ENCODE measurements around the gene RNF145. TPM values are rescaled to one million over a fixed set of nuclear protein-coding genes. Genes with fewer than 3 reads are reported as not detected.

RNF145 gene
- total and polyA plus RNA-seq, 4 donors = 70.0 to 240 (median 177) TPM

DNA sequence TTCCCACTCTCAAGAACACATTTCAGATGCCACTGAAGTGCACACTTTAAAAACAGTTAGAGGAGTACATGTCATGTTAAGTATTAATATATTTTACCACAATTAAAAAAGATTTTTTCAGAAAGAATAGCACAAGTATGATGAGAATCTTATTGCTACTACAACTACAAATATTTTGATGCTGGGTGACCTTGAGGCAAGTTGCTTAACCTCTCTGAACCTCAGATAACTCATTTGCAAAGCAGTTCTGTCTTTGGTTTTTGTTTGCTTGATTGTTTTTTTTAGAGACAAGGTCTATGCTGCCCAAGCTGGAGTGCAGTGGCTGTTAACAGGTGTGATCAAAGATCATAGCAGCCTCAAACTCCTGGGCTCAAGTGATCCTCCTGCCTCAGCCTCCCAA, 95.9 kb downstream of the RNF145 start:
- DNase-seq = no peak
- H3K4me3 ChIP-seq = no peak overlapping the region
- no peak overlapping the region for H3K9ac ChIP-seq (ENCODE audit: insufficient read depth in 1 of 2, low read length in 2 of 2)
- TF ChIP-seq, protein P1, sequence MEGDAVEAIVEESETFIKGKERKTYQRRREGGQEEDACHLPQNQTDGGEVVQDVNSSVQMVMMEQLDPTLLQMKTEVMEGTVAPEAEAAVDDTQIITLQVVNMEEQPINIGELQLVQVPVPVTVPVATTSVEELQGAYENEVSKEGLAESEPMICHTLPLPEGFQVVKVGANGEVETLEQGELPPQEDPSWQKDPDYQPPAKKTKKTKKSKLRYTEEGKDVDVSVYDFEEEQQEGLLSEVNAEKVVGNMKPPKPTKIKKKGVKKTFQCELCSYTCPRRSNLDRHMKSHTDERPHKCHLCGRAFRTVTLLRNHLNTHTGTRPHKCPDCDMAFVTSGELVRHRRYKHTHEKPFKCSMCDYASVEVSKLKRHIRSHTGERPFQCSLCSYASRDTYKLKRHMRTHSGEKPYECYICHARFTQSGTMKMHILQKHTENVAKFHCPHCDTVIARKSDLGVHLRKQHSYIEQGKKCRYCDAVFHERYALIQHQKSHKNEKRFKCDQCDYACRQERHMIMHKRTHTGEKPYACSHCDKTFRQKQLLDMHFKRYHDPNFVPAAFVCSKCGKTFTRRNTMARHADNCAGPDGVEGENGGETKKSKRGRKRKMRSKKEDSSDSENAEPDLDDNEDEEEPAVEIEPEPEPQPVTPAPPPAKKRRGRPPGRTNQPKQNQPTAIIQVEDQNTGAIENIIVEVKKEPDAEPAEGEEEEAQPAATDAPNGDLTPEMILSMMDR (IDR thresholded peaks at IDR 0.05; ENCODE audit: control extremely low read depth, extremely low read depth) = no peak
- no peak overlapping the region for H3K27ac ChIP-seq (ENCODE audit: low read depth in 1 of 2, low read length in 1 of 2)
- H3K4me1 ChIP-seq (ENCODE audit: control insufficient read depth in 5 of 5, insufficient read depth in 5 of 5, low read length in 5 of 5) = peaks cover 0 to 5% (median 0%) of the 10 kb centered on the region in 5 donors
- ATAC-seq (ENCODE audit: insufficient read depth, low FRiP score) = no peak
- H3K27me3 ChIP-seq (ENCODE audit: control insufficient read depth in 3 of 3, insufficient read depth in 3 of 3, low read length in 2 of 3) = peaks cover 4 to 13% (median 9%) of the 10 kb centered on the region in 3 donors
- H3K36me3 ChIP-seq (ENCODE audit: control insufficient read depth in 4 of 4, insufficient read depth in 4 of 4, low read length in 4 of 4) = no peaks in the 10 kb centered on the region
- no peaks in the 10 kb centered on the region for H3K9me3 ChIP-seq (ENCODE audit: control insufficient read depth in 4 of 4, insufficient read depth in 3 of 4, low read length in 3 of 4)

DNA sequence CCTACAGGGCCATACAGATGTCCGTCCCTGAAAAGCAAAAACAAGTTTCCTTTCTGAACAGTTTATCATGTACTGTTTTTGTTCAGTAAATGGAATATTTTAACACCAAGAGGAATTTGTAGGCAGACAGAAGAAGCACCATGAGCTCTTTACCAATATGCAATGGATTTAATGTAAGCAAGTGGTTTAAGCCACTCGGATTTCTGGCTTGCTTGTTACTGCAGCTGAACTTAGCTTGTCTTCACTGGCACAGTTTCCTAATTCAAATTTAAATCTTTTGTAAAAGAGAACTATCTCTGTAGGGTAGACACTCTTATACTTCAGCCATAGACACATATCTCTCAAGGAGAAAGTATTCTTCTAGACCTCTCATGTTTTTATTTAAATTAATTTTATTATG, 96.9 kb downstream of the RNF145 start:
- Histone ChIP-seq H3K9ac (ENCODE audit: insufficient read depth in 1 of 2, low read length in 2 of 2) (no peak overlapping the region), H3K4me3 (no peak overlapping the region), H3K27ac (ENCODE audit: low read depth in 1 of 2, low read length in 1 of 2) (no peak overlapping the region), H3K4me1 (ENCODE audit: control insufficient read depth in 5 of 5, insufficient read depth in 5 of 5, low read length in 5 of 5) (no peaks in the 10 kb centered on the region), H3K9me3 (ENCODE audit: control insufficient read depth in 4 of 4, insufficient read depth in 3 of 4, low read length in 3 of 4) (no peaks in the 10 kb centered on the region), H3K36me3 (ENCODE audit: control insufficient read depth in 4 of 4, insufficient read depth in 4 of 4, low read length in 4 of 4) (no peaks in the 10 kb centered on the region), H3K27me3 (ENCODE audit: control insufficient read depth in 3 of 3, insufficient read depth in 3 of 3, low read length in 2 of 3) (peaks cover 4 to 15% (median 9%) of the 10 kb centered on the region in 3 donors)
- TF ChIP-seq, protein P1 (IDR thresholded peaks at IDR 0.05; ENCODE audit: control extremely low read depth, extremely low read depth) = no peak
- WGBS, 2 donors = 89 to 99% methylated on average over 2 of the region's 2 CpGs
- no peak for ATAC-seq (ENCODE audit: insufficient read depth, low FRiP score)
- no peak for DNase-seq

Small RNA genes lying within 50 kb of the gene (small RNA-seq; reads per million reads assigned to genes)
- not detected for gene RF00263 (ENCODE audit: low replicate concordance)

Other genes starting within 250 kb of the RNF145 start
- 10 to 100 TPM in 1 of 2 donors, 1 to 10 TPM in 1; 9.3 to 10.4 TPM for gene EBF1, start 109.6 kb downstream of the RNF145 start, total RNA-seq
- 1 to 10 TPM in 1 of 2 donors, under 1 TPM in 1; 0.80 to 2.5 TPM for gene EBF1, start 109.6 kb downstream of the RNF145 start, polyA plus RNA-seq
- 10 to 100 TPM; 19.0 to 25.6 TPM for gene UBLCP1, start 53.7 kb upstream of the RNF145 start, total RNA-seq
- 10 to 100 TPM; 24.4 to 27.4 TPM for gene UBLCP1, start 53.7 kb upstream of the RNF145 start, polyA plus RNA-seq
- gene IL12B, start 120.9 kb upstream of the RNF145 start, total RNA-seq = under 1 TPM in 1 of 2 donors, not detected in 1; 0.11 TPM
- under 1 TPM in 1 of 2 donors, not detected in 1; 0.08 TPM for gene IL12B, start 120.9 kb upstream of the RNF145 start, polyA plus RNA-seq